HG03108 (cell line): ENCODE data around the gene NRG2.

Experiments used
- ATAC-seq: cut with Tn5 transposase; IDR thresholded peaks from one replicate; pipeline ENCODE4 v1.9.1; 2021; ENCODE audit warnings: moderate library complexity; ENCODE audit not compliant: unreplicated experiment

NRG2 gene

GRCh38 chr5:140013536-140013935, 29.6 kb downstream of the NRG2 start:
- no peak for ATAC-seq

- no peak for ATAC-seq
Measured at GRCh38 chr5:140012443-140012842, 30.7 kb downstream of the NRG2 start.

GRCh38 chr5:140011297-140011802, 31.7 kb downstream of the NRG2 start:
- ATAC-seq, result peak; percentile 60

- ATAC-seq, result no peak
Measured at GRCh38 chr5:140010798-140011197, 32.3 kb downstream of the NRG2 start.

- ATAC-seq, result no peak
Measured at GRCh38 chr5:140007311-140007710, 35.8 kb downstream of the NRG2 start.

GRCh38 chr5:140005145-140005591, 37.9 kb downstream of the NRG2 start:
- peak; percentile 95 for ATAC-seq

- ATAC-seq, result no peak
Measured at GRCh38 chr5:140004174-140004573, 38.9 kb downstream of the NRG2 start.

GRCh38 chr5:140003519-140003918, 39.6 kb downstream of the NRG2 start:
- ATAC-seq, result no peak

- ATAC-seq, result no peak
Measured at GRCh38 chr5:140000332-140000731, 42.8 kb downstream of the NRG2 start.

GRCh38 chr5:139998837-139999236, 44.3 kb downstream of the NRG2 start:
- ATAC-seq, result no peak

- no peak for ATAC-seq
Measured at GRCh38 chr5:139997276-139997675, 45.8 kb downstream of the NRG2 start.

GRCh38 chr5:139995929-139996328, 47.2 kb downstream of the NRG2 start:
- no peak for ATAC-seq

GRCh38 chr5:139994234-139994633, 48.9 kb downstream of the NRG2 start:
- ATAC-seq, result no peak

- ATAC-seq, result no peak
Measured at GRCh38 chr5:139985733-139986132, 57.4 kb downstream of the NRG2 start.

- ATAC-seq, result no peak
Measured at GRCh38 chr5:139985290-139985689, 57.8 kb downstream of the NRG2 start.

- no peak for ATAC-seq
Measured at GRCh38 chr5:139984816-139985215, 58.3 kb downstream of the NRG2 start.

GRCh38 chr5:139982975-139983240, 60.2 kb downstream of the NRG2 start:
- no peak for ATAC-seq

- ATAC-seq, result no peak
Measured at GRCh38 chr5:139982157-139982974, 60.7 kb downstream of the NRG2 start.

- no peak for ATAC-seq
Measured at GRCh38 chr5:139980765-139981164, 62.3 kb downstream of the NRG2 start.

- no peak for ATAC-seq
Measured at GRCh38 chr5:139979943-139980342, 63.2 kb downstream of the NRG2 start.

- ATAC-seq, result no peak
Measured at GRCh38 chr5:139979518-139979917, 63.6 kb downstream of the NRG2 start.

GRCh38 chr5:139976703-139977102, 66.4 kb downstream of the NRG2 start:
- ATAC-seq, result no peak

- ATAC-seq, result no peak
Measured at GRCh38 chr5:139975942-139976341, 67.2 kb downstream of the NRG2 start.
